Ectodermal cell (in vitro differentiated cells): ENCODE measurements around the gene MORF4L1.
"Not testable (repeated sequence)": the region's sequence is repeated elsewhere in the genome, so short reads cannot be mapped to it uniquely, and the experiment has no call there.

Experiments used
- H3K27ac ChIP-seq: 2 replicates; pipeline ENCODE4 v1.7.0; 2013; ENCODE audit warnings: mild to moderate bottlenecking, low read depth, low read length; ENCODE audit not compliant: insufficient read depth, poor library complexity, severe bottlenecking
- H3K27me3 ChIP-seq: 2 replicates; pipeline ENCODE4 v1.7.0; 2013; ENCODE audit warnings: mild to moderate bottlenecking, low read length; ENCODE audit not compliant: insufficient read depth, control insufficient read depth, poor library complexity, severe bottlenecking
- H3K36me3 ChIP-seq: one replicate; pipeline ENCODE4 v1.7.0; 2013; ENCODE audit warnings: low read length; ENCODE audit not compliant: control insufficient read depth, insufficient read depth
- H3K4me1 ChIP-seq: one replicate; pipeline ENCODE4 v1.7.0; 2013; ENCODE audit warnings: low read length; ENCODE audit not compliant: control insufficient read depth, insufficient read depth
- H3K4me3 ChIP-seq: 2 replicates; pipeline ENCODE4 v1.7.0; 2013; ENCODE audit warnings: low read depth, low read length, control low read depth; ENCODE audit not compliant: insufficient read depth
- H3K9me3 ChIP-seq: 2 replicates; pipeline ENCODE4 v1.7.0; 2013; ENCODE audit warnings: mild to moderate bottlenecking, low read length, moderate library complexity; ENCODE audit not compliant: control insufficient read depth
- WGBS, 2 experiments: methylation state at CpG; one replicate each; pipeline ENCODE4 v1.1.7; 2013; ENCODE audit warnings: missing lambda C conversion rate in 2 of 2; 5-methylcytosine and 5-hydroxymethylcytosine counted together

Gene MORF4L1

GRCh38 chr15:78855746-78856145 is 16.9 kb upstream of the MORF4L1 start:
- peaks cover 7% of the 10 kb centered on the region for H3K4me1 ChIP-seq
- no peak overlapping the region for H3K4me3 ChIP-seq
- H3K27me3 ChIP-seq, result no peaks in the 10 kb centered on the region
- H3K36me3 ChIP-seq, result no peaks in the 10 kb centered on the region
- H3K9me3 ChIP-seq, result no peaks in the 10 kb centered on the region
- H3K27ac ChIP-seq, result no peak overlapping the region
- 72 to 73% methylated on average over 4 of the region's 4 CpGs for WGBS, 2 experiments

GRCh38 chr15:78859971-78860719 is 12.5 kb upstream of the MORF4L1 start:
- 4% methylated on average over 27 of the region's 28 CpGs for WGBS, 2 experiments
- peak overlapping the region; percentile 88 for H3K27ac ChIP-seq
- no peaks in the 10 kb centered on the region for H3K4me1 ChIP-seq
- no peaks in the 10 kb centered on the region for H3K36me3 ChIP-seq
- H3K9me3 ChIP-seq, result no peaks in the 10 kb centered on the region
- no peaks in the 10 kb centered on the region for H3K27me3 ChIP-seq
- peak overlapping the region; percentile 50 for H3K4me3 ChIP-seq

GRCh38 chr15:78865585-78865984 is 7.1 kb upstream of the MORF4L1 start:
- WGBS, 2 experiments, result 94 to 96% methylated on average over 10 of the region's 10 CpGs
- H3K4me1 ChIP-seq, H3K27ac ChIP-seq, H3K27me3 ChIP-seq, H3K9me3 ChIP-seq, H3K4me3 ChIP-seq, H3K36me3 ChIP-seq: not testable (repeated sequence)

- not testable (repeated sequence) for H3K36me3 ChIP-seq, H3K4me1 ChIP-seq, H3K9me3 ChIP-seq, H3K27ac ChIP-seq, H3K27me3 ChIP-seq, H3K4me3 ChIP-seq
- WGBS, 2 experiments, result 84 to 90% methylated on average over 8 of the region's 8 CpGs
Observed at GRCh38 chr15:78866031-78866430, 6.7 kb upstream of the MORF4L1 start.

- H3K36me3 ChIP-seq, result no peaks in the 10 kb centered on the region
- H3K4me3 ChIP-seq, result no peak overlapping the region
- H3K4me1 ChIP-seq, result no peaks in the 10 kb centered on the region
- 95 to 99% methylated on average over 4 of the region's 4 CpGs for WGBS, 2 experiments
- H3K27me3 ChIP-seq, result no peaks in the 10 kb centered on the region
- H3K27ac ChIP-seq, result no peak overlapping the region
- H3K9me3 ChIP-seq, result no peaks in the 10 kb centered on the region
Observed at GRCh38 chr15:78866803-78867202, 5.9 kb upstream of the MORF4L1 start.

- Histone ChIP-seq H3K4me3 (no peak overlapping the region), H3K27ac (no peak overlapping the region), H3K9me3 (no peaks in the 10 kb centered on the region), H3K27me3 (no peaks in the 10 kb centered on the region), H3K4me1 (no peaks in the 10 kb centered on the region), H3K36me3 (no peaks in the 10 kb centered on the region)
- WGBS, 2 experiments, result 94 to 98% methylated on average over 3 of the region's 3 CpGs
Observed at GRCh38 chr15:78868366-78868765, 4.3 kb upstream of the MORF4L1 start.

GRCh38 chr15:78871483-78872127 is 1.1 kb upstream of the MORF4L1 start:
- not testable (repeated sequence) for H3K27ac ChIP-seq, H3K27me3 ChIP-seq, H3K4me1 ChIP-seq, H3K9me3 ChIP-seq, H3K36me3 ChIP-seq
- 89 to 90% methylated on average over 24 of the region's 24 CpGs for WGBS, 2 experiments
- H3K4me3 ChIP-seq, result peak overlapping the region; percentile 54

GRCh38 chr15:78872972-78873792 is 492 bp downstream of the MORF4L1 start:
- WGBS, 2 experiments, result 0% methylated on average over 75 of the region's 75 CpGs
- Histone ChIP-seq H3K27ac (peak overlapping the region; percentile 99), H3K27me3 (no peaks in the 10 kb centered on the region), H3K36me3 (no peaks in the 10 kb centered on the region), H3K4me3 (peak overlapping the region; percentile 94), H3K9me3 (no peaks in the 10 kb centered on the region), H3K4me1 (peaks cover 5% of the 10 kb centered on the region)

- peak overlapping the region; percentile 99 for H3K27ac ChIP-seq
- H3K4me3 ChIP-seq, result peak overlapping the region; percentile 94
- WGBS, 2 experiments, result 1% methylated on average over 36 to 38 of the region's 38 CpGs
- peaks cover 5% of the 10 kb centered on the region for H3K4me1 ChIP-seq
- H3K36me3 ChIP-seq, result no peaks in the 10 kb centered on the region
- no peaks in the 10 kb centered on the region for H3K27me3 ChIP-seq
- no peaks in the 10 kb centered on the region for H3K9me3 ChIP-seq
Observed at GRCh38 chr15:78873793-78874765, 1.4 kb downstream of the MORF4L1 start.
